GM18519 (cell line): ENCODE measurements around the gene ANKMY1.

Experiments used
- ATAC-seq: cut with Tn5 transposase; IDR thresholded peaks from one replicate; pipeline ENCODE4 v1.9.1; 2021; ENCODE audit warnings: mild to moderate bottlenecking, moderate library complexity; ENCODE audit not compliant: unreplicated experiment, low FRiP score

Gene ANKMY1, protein sequence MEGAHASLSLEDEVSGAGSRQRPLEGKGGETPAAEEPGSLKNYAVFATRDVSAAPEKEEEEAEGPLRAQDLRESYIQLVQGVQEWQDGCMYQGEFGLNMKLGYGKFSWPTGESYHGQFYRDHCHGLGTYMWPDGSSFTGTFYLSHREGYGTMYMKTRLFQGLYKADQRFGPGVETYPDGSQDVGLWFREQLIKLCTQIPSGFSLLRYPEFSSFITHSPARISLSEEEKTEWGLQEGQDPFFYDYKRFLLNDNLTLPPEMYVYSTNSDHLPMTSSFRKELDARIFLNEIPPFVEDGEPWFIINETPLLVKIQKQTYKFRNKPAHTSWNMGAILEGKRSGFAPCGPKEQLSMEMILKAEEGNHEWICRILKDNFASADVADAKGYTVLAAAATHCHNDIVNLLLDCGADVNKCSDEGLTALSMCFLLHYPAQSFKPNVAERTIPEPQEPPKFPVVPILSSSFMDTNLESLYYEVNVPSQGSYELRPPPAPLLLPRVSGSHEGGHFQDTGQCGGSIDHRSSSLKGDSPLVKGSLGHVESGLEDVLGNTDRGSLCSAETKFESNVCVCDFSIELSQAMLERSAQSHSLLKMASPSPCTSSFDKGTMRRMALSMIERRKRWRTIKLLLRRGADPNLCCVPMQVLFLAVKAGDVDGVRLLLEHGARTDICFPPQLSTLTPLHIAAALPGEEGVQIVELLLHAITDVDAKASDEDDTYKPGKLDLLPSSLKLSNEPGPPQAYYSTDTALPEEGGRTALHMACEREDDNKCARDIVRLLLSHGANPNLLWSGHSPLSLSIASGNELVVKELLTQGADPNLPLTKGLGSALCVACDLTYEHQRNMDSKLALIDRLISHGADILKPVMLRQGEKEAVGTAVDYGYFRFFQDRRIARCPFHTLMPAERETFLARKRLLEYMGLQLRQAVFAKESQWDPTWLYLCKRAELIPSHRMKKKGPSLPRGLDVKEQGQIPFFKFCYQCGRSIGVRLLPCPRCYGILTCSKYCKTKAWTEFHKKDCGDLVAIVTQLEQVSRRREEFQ

GRCh38 chr2:240557808-240558207 lies at the start of gene ANKMY1:
ANKMY1 (minus strand) TSS chr2:240557988; CDS start chr2:240557335, 653 bp downstream.
- no peak for ATAC-seq

DNA sequence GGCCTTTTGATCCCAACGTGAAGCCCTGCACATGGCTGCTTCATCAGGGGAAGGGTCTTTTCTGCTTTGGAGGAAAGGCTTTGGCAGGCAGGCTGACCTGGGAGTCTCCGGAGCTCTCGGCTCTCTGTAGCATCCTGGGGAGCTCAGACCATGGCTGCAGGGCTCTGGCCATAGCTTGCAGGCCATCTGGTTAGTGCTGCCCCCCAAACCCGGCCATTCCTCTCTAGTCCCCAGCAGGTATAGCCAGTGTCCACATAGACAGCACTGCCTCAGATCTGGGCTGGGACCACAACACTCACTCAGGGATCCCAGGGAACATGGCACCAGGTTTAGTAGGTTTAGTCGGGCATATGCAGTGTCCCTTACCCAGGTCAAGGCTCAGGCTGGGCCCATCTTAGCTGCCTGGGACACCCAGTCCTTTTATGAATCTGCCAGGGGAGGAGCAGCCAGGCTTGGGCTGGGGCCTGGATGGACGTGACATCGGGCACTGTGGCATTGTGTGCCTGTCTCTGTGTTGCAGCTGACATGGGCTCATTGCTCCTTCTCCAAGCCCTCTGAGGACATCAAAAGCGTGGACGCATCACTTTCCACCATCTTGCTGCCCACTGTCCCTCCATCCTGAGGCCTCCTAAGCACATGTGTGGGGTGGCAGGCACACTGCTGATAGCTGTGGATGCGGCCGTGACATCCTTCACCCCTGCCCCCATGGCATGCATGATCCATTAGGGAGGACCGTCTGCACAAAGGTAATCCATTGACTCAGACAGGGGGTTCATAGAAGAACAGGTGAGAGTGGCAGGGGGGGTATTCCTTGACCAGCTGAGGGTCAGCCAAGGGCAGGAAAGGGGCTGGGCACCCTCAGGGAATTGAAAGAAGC lies 48.3 kb upstream of the ANKMY1 start:
- no peak for ATAC-seq

DNA sequence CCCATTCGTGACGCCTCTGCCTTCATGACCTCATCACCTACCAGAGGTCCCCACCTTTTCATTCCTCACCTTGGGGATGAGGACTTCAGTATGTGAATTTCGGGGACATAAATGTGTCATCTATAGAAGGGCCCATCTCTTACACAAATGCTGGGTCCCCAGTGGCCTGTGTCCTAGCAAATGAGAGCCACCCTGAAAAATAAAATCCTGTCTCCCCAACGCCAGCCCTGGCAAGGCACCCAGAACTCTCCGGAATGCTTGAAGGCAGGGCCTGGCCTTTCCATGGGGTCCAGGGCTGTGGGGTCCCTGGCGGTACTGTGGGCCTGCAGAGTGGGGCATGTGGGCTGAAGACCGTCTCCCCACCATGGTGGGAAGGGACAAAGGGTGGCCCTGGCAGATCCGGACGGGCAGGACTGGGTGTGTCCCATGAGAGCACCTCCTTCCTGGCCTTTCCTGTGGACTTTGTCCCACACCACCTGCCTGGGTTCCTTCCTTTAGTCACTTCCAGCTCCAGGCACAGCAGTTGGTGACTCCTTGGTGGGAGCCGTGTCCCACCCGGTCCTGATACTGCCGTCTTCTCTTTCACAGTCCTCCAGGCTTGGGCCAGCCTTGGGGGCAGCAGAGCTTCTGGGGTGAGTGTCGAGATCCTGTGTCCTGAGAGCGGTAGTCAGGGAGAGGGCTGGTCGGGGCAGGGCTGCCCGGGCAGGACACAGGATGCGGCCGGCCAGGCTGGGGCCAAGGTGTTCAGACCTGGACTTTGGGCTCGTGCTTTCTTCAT lies 47.3 kb upstream of the ANKMY1 start:
- ATAC-seq = no peak

GRCh38 chr2:240604291-240604938 lies 46.6 kb upstream of the ANKMY1 start:
- no peak for ATAC-seq

- ATAC-seq = no peak
Measured at GRCh38 chr2:240603846-240604245, 46.1 kb upstream of the ANKMY1 start.

DNA sequence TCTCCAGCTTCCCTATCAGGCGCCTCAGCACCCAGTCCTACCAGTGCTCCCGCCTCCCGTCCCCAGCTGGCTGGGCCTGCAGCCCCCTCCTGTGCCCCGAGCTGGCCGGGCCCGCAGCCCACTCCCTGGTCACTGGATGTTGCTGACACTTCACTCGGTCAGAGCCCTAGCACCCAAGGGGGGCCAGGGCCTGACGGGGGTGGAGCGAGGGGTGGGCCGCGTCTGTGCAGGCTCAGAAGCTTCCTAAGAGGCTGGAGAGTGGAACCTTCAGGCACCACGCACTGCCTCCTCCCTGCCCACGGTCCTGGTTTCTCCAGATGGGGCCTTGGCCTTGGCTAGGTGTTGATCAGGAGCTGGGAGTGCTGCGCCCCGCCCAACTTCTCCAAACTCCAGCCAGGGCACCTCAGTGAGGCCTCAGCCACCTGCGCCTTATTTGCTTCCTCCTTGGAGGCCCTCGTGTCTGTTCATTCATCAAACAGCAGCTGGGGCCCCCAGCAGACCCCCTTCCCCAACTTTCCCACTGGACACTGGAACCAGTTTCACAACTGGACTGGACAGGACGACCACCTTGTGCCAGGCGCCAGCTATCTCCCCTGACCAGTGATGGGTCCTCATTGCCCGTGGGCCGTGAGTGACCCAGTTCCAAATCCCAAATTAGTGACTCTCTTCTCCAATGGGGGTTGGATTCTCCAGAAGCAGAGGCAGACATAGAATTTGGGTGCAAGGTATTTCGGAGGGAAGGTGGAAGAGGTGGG lies 45.5 kb upstream of the ANKMY1 start:
- ATAC-seq = no peak

DNA sequence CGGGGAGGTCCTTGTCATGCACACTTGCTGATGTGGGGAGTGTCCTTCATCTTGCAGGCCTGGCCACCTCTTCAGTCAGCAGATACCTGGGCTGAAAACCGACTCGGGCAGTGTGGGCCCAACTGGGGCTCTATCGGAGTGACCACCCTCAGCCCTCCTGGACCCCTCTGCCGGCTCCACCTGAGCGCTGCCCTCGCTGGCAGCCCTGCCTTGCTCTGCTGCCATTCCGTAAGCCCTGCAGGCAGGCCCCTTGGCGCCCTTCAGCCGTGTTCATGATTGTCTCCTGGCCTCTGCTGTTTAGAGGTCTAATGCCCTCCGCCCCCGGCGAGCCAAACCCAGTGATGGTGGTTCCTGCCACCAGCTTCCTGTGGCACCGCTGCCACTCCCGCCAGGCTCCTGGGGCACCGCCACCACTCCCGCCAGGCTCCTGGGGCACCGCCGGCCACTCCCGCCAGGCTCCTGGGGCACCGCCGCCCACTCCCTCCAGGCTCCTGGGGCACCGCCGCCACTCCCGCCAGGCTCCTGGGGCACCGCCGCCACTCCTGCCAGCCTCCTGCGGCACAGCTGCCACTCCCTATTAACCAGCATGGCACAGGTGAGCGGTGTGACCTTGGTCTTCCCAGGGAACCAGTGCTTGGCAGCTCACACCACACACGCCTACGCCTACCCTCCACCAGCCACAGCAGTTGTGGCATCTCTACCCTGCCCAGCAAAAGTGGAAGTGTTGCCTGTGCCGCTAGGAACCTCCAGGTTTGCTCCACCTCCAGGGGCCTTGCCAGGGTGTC lies 44.7 kb upstream of the ANKMY1 start:
- ATAC-seq = no peak

DNA sequence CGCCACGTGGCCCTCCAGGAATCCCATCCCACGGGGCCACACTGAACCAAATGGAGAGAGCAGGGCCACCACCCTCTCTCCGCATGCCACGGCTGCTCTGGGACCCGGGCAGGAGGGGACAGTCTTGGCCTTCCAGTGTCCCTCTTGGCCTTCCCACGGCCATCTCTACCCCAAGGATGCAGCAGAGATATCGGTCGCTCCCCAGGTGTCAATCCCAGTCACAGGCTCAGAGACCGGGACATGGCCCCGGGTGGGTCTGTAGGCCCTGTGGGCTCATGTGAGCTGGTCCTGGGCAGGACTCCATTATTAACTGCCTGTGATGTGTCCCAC lies 44.0 kb upstream of the ANKMY1 start:
- no peak for ATAC-seq

GRCh38 chr2:240601061-240601830 lies 43.5 kb upstream of the ANKMY1 start:
- no peak for ATAC-seq

- no peak for ATAC-seq
Measured at GRCh38 chr2:240600451-240600961, 42.7 kb upstream of the ANKMY1 start.

DNA sequence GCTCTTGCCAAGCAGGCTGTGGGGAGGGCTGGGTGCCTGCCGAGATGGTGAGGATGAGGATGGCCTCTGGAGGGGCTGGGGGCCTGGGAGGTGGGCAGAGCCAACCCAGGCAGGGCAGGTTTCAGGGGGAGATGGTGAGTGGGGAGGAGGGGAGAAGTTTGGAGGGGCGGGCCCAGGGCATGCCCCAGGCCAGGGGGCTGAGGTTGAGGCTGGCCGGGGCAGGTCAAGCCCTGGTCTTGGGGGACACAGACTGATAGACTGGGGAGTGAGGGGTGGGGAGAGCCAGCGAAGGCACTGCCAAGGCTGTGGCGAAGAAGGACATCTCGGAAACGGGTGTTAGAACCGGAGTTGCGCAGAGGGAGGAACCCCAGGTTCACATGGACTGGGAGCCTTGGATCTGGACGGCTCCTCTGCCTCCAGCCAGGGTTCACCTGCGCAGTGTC lies 41.4 kb upstream of the ANKMY1 start:
- no peak for ATAC-seq

DNA sequence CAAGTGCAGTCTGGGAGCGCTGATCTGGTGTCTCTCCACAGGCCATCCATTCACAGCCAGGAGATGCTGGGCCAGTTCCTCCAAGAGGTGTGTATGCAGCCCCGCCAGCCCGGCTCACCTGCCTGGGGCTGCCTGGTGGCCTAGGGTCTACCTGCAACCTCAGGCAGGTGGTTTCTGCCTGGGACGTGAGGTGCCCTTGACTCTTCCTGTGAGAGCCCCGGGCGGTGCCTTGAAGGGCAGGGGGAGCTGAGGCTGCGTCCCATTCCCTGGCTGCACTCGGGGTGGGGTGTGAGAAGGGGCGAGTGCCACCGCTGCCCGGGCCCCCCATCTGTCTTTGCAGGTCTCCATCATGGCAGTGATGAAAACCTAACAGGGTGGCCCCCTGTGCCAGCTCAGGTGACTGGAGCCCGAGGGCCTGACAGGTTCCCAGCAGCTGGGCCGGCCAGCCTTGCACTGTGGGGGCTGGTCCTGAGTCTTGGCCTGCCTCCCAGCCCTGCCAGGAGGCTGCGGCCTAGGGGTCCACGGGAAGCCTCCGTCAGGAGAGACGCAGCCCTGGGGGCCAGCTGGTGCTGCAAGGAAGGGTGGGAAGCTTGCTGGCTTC lies 40.6 kb upstream of the ANKMY1 start:
- no peak for ATAC-seq

- ATAC-seq = no peak
Measured at GRCh38 chr2:240597419-240598181, 39.8 kb upstream of the ANKMY1 start.

GRCh38 chr2:240597054-240597418 lies 39.2 kb upstream of the ANKMY1 start:
- ATAC-seq = no peak

DNA sequence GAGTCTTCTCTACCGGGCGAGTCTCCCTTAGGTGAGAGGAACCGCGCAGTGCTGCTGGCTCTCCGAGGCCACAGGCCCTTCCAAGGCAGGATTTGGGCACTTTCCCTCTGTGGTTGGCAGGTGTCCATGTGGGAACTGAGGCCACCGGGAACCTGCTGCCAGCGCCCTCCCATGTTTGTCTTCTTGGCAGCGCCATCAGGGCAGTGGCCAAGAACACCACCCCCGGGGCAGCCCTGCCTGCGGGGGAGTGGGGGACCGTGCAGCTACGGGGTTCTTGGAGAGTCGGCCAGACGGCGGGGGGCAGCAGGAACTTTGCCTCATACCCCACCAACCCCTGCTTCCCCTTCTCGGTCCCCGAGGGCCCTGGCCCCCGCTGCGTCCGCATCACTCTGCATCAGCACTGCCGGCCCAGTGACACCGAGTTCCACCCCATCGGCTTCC lies 38.7 kb upstream of the ANKMY1 start:
- no peak for ATAC-seq

GRCh38 chr2:240596080-240596460 lies 38.3 kb upstream of the ANKMY1 start:
- no peak for ATAC-seq
